Measurements from ENCODE around the gene GIPC3. TPM values are rescaled to one million over a fixed set of nuclear protein-coding genes. Genes with fewer than 3 reads are reported as not detected.

The GIPC3 gene
- total and polyA plus RNA-seq, 2 experiments from 2014 or later, result 0.48 to 0.59 TPM

- peaks cover 9% of the 10 kb centered on the region; the same call in 1 of the 2 replicates for H3F3A ChIP-seq (replicated peaks; ENCODE audit: low read depth)
- H3K4me1 ChIP-seq (ENCODE audit: insufficient read depth), result peaks cover 10% of the 10 kb centered on the region
- no peak for DNase-seq (ENCODE audit: low spot score)
- Mint-ChIP-seq H3K4me1 (peaks cover 13% of the 10 kb centered on the region), H3K27me3 (ENCODE audit: insufficient read depth, low read depth, poor library complexity) (peaks cover 1% of the 10 kb centered on the region), H3K36me3 (ENCODE audit: low read depth) (peaks cover 13% of the 10 kb centered on the region), H3K9me3 (no peaks in the 10 kb centered on the region), H3K4me3 (no peak overlapping the region), H3K27ac (no peak overlapping the region)
- no peaks in the 10 kb centered on the region for H4K20me1 ChIP-seq (replicated peaks; ENCODE audit: insufficient read depth)
- no peak overlapping the region for H2AFZ ChIP-seq
- ATAC-seq, result no peak
- H3K4me3 ChIP-seq, result no peak overlapping the region
- TF ChIP-seq REST (IDR thresholded peaks at IDR 0.05; ENCODE audit: unreplicated experiment) (no peak), STAT1 (IDR thresholded peaks at IDR 0.05; ENCODE audit: unreplicated experiment) (no peak), ZNF114 (CRISPR knock-in tag; IDR thresholded peaks at IDR 0.05) (no peak), NANOG (IDR thresholded peaks at IDR 0.05; ENCODE audit: borderline replicate concordance) (no peak), EZH2phosphoT487 (IDR thresholded peaks at IDR 0.05; ENCODE audit: unreplicated experiment) (no peak), CTCF (conservative IDR thresholded peaks at IDR 0.05; ENCODE audit: low read depth in 2 of 2) (no peak), JUNB (IDR thresholded peaks at IDR 0.05; ENCODE audit: unreplicated experiment) (no peak), ETS1 (IDR thresholded peaks at IDR 0.05) (no peak), EZH2 (IDR thresholded peaks at IDR 0.05; ENCODE audit: low read depth, unreplicated experiment) (no peak), POLR2AphosphoS5 (IDR thresholded peaks at IDR 0.05; ENCODE audit: low read depth) (no peak), ZNF462 (CRISPR knock-in tag; IDR thresholded peaks at IDR 0.05) (no peak), ZNF331 (CRISPR knock-in tag; IDR thresholded peaks at IDR 0.05; ENCODE audit: low read depth) (no peak)
- H3K27me3 ChIP-seq (ENCODE audit: insufficient read depth), result peaks cover 11% of the 10 kb centered on the region
- no peak overlapping the region for H3K4me2 ChIP-seq
- H3K9me2 ChIP-seq (ENCODE audit: insufficient read depth), result no peaks in the 10 kb centered on the region
- no peaks in the 10 kb centered on the region for H3K79me2 ChIP-seq (replicated peaks; ENCODE audit: insufficient read depth)
- H3K36me3 ChIP-seq (ENCODE audit: insufficient read depth), result no peaks in the 10 kb centered on the region
- H3K27ac ChIP-seq (ENCODE audit: low read depth), result no peak overlapping the region
Observed at GRCh38 chr19:3609779-3610719, 24.8 kb downstream of the GIPC3 start.
